ENCODE measurements around the gene CHD3.

Gene CHD3

DNA sequence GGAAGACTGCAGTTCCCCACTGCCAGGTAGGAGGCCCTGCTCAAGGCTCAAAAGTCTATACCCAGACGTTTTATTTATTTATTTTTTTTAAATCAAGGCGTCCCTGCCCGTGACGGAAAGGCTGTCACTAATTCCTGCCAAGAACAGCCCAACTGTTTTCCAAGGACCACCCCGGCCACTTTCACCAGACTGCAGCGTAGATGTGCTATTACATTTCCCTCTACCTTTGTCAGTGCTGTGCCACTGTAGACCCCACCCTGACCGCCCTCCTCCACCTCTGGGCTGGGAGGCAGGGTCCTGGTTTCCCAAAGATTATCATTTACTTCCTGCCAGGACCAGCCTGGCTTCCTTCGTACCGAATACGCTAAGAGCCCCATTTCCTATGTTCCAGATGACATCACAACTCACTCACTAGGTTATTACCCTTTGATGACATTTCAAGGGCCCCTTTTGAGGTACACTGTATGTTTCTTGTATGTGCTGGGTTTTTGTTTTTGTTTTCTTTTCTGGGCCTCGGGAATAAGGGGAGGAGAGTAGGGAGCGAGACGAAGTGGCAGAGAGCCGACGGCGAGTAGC is 33.8 kb downstream of the CHD3 start:
- TF ChIP-seq YY1 (IDR thresholded peaks at IDR 0.05; ENCODE audit: insufficient read depth, insufficient read length) = no peak
- Histone ChIP-seq H3K9me3 (ENCODE audit: insufficient read depth, low read length) (no peaks in the 10 kb centered on the region), H3K4me1 (ENCODE audit: insufficient read depth, insufficient read length) (peaks cover 3% of the 10 kb centered on the region), H3K9ac (ENCODE audit: insufficient read length, low read depth) (no peak overlapping the region), H3K27me3 (ENCODE audit: insufficient read depth, insufficient read length) (no peaks in the 10 kb centered on the region), H3K4me3 (ENCODE audit: insufficient read length, low read depth) (no peak overlapping the region), H3K36me3 (ENCODE audit: insufficient read depth, insufficient read length, low read length) (no peaks in the 10 kb centered on the region)
- DNase-seq (ENCODE audit: low read depth, low spot score) = no peak

DNA sequence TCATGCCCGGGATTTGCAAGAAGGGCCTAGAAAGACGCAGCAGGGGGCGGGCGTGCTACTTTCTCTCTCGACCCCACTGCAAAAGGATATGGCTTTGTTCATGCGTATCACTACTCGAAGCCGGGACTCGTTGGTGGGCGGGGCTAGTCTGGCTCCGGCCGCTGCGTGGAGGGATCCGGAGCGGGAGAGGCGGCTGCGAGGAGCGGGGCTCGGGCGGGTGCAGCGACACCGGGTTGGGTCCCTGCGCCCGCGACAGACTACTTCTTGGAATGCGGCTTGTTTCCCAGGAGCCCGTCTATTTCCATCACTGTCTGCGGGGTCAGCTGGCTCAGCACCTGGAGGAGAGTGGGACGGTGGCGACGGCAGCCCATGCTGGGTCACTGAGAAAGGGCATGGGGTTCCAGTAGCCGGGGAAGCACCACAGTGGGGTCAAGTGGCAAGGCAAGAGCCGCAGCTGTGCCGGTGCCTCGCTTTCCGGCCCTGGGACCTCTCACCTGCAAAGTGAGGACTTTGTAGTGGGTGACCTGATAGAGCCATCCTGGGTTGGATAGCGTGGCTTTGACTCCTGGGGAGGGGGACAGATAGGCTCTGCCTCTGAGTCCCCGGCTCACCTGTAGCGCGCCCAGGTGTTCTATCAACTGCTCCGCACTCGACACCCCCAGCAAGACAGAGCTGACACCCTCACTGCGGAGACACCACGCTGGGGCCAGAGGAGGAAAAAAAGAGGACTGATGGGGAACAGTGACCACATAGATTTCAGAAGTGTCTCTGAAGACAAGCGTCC is 34.4 kb downstream of the CHD3 start:
- H3K36me3 ChIP-seq (ENCODE audit: insufficient read depth, insufficient read length, low read length) = no peaks in the 10 kb centered on the region
- H3K9me3 ChIP-seq (ENCODE audit: insufficient read depth, low read length) = no peaks in the 10 kb centered on the region
- no peak overlapping the region for H3K4me3 ChIP-seq (ENCODE audit: insufficient read length, low read depth)
- no peak overlapping the region for H3K9ac ChIP-seq (ENCODE audit: insufficient read length, low read depth)
- no peak for DNase-seq (ENCODE audit: low read depth, low spot score)
- peaks cover 3% of the 10 kb centered on the region for H3K4me1 ChIP-seq (ENCODE audit: insufficient read depth, insufficient read length)
- peaks cover 2% of the 10 kb centered on the region for H3K27me3 ChIP-seq (ENCODE audit: insufficient read depth, insufficient read length)
- TF ChIP-seq YY1 (IDR thresholded peaks at IDR 0.05; ENCODE audit: insufficient read depth, insufficient read length) (no peak), ZNF274 (IDR thresholded peaks at IDR 0.05; ENCODE audit: low read depth, low read length) (no peak), SUZ12 (IDR thresholded peaks at IDR 0.05; ENCODE audit: extremely low read depth, insufficient read depth, insufficient read length) (no peak)

DNA sequence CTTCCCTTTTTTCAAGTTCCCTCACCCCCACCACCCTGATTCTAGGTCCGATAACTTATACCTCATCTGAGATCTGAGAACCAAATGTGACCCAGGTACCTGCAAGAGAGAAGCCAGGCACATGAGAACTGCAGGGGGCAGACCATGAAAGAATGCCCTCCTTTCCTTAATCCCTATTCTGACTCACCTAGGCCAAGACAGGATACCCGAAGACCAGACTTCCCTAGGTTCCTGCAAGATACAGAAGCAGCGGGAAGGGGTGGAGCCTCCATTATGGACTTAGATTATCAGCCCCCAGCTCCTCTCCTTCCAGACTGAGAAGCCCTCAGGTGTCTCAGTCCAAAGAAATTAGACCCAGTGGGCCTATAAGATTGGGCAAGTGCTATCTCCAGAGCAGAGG is 39.0 kb downstream of the CHD3 start:
- peaks cover 3% of the 10 kb centered on the region for H3K4me1 ChIP-seq (ENCODE audit: insufficient read depth, insufficient read length)
- H3K4me3 ChIP-seq (ENCODE audit: insufficient read length, low read depth) = no peak overlapping the region
- peaks cover 13% of the 10 kb centered on the region for H3K27me3 ChIP-seq (ENCODE audit: insufficient read depth, insufficient read length)
- peaks cover 3% of the 10 kb centered on the region for H3K36me3 ChIP-seq (ENCODE audit: insufficient read depth, insufficient read length, low read length)
- H3K9me3 ChIP-seq (ENCODE audit: insufficient read depth, low read length) = no peaks in the 10 kb centered on the region
- no peak overlapping the region for H3K9ac ChIP-seq (ENCODE audit: insufficient read length, low read depth)
- no peak for DNase-seq (ENCODE audit: low read depth, low spot score)
- TF ChIP-seq ZNF274 (IDR thresholded peaks at IDR 0.05; ENCODE audit: low read depth, low read length) = no peak
- no peak for TF ChIP-seq SUZ12 (IDR thresholded peaks at IDR 0.05; ENCODE audit: extremely low read depth, insufficient read depth, insufficient read length)
- TF ChIP-seq YY1 (IDR thresholded peaks at IDR 0.05; ENCODE audit: insufficient read depth, insufficient read length) = no peak

DNA sequence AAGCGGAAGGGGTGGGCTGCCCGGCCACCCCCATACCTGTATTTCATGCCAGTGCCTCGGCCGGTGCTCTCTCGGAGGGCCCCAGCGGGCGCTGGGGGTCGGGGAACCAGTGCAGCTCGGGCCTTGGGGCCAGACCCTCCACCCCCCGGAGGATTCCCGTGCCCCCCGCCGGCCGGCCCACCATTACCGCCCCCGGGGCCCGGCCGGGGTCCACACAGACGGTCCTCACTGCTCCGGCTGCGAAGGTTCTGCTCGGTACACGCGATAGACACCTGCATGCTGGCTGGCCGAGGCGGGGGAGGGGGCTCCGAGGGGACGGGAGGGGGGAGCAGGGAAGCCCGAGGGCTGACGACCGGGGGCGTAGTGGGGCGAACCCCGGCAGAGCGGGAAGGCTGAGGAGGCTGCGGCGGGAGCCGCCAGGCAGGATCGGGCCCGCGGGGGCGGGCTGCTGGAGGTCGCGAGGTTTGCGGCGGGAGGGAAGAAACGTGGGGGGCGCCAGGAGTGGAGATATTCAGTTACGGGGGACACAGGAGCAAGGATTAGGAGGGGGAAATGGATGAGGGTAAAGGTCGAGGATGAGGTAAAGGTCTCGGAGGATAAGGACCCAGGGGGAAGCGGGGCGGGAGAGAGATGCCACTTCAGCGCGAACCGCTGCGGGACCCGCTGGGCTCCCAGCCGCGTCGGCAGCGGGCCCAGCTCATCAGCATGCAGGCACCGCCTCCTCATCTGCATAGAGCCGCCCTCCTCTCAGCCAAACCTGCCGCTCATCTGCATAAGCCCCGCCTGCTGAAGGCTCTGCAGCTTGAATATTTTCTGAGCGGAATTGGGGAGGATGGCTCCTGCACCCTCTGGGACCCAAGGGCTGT is 40.8 kb downstream of the CHD3 start, which contains the start of gene KCNAB3:
Gene KCNAB3, minus strand, starts transcription at position 699 of the 866 bp plus-strand sequence. Its CDS starts 421 bp downstream, at position 278.
- Histone ChIP-seq H3K4me1 (ENCODE audit: insufficient read depth, insufficient read length) (peaks cover 6% of the 10 kb centered on the region), H3K36me3 (ENCODE audit: insufficient read depth, insufficient read length, low read length) (peaks cover 4% of the 10 kb centered on the region), H3K9ac (ENCODE audit: insufficient read length, low read depth) (peak within 1 kb of the TSS; percentile 68), H3K27me3 (ENCODE audit: insufficient read depth, insufficient read length) (peaks cover 13% of the 10 kb centered on the region), H3K4me3 (ENCODE audit: insufficient read length, low read depth) (peak within 1 kb of the TSS; percentile 40), H3K9me3 (ENCODE audit: insufficient read depth, low read length) (no peaks in the 10 kb centered on the region)
- DNase-seq (ENCODE audit: low read depth, low spot score) = no peak
- no peak for TF ChIP-seq ZNF274 (IDR thresholded peaks at IDR 0.05; ENCODE audit: low read depth, low read length)
- TF ChIP-seq SUZ12 (IDR thresholded peaks at IDR 0.05; ENCODE audit: extremely low read depth, insufficient read depth, insufficient read length) = no peak
- TF ChIP-seq YY1 (IDR thresholded peaks at IDR 0.05; ENCODE audit: insufficient read depth, insufficient read length) = no peak

DNA sequence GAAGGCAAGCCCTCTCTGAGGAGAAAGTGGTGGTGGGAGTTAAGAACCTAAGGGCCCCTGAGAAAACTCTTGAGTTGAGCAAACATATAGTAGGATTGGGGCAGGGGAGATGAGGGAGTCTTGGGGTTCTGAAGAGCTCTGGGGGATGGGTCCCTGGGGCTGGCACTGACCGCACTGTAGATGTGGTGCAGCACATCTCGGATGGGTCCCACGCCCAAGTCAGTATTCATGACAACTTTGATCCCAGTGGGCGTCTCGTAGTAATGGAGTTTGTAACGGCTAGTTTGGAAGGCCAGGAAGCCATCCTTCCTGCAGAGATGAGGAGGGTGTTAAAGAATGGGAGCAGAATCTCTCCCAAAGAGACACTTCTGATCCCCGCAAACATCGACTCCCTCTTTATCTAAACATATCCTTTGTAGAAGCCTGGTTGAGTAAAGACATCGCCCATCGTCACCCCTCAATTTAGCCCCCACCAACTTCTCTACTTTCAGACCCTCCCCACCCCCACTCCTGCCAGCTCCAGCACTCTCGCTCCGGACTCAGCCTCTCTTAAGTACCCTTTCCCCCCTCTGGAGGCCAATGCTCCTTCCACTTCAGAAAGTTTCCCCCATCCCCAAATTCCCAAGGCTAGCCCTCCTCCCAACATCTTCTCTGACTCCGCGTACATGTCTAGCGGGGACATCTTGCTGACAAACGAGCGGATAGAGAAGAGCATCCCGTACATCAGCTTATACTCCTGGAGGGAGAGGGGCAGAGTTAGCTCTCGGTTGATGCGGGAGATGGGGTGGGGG is 42.4 kb downstream of the CHD3 start:
- Histone ChIP-seq H3K27me3 (ENCODE audit: insufficient read depth, insufficient read length) (peaks cover 13% of the 10 kb centered on the region), H3K9me3 (ENCODE audit: insufficient read depth, low read length) (no peaks in the 10 kb centered on the region), H3K4me1 (ENCODE audit: insufficient read depth, insufficient read length) (peaks cover 6% of the 10 kb centered on the region)

DNA sequence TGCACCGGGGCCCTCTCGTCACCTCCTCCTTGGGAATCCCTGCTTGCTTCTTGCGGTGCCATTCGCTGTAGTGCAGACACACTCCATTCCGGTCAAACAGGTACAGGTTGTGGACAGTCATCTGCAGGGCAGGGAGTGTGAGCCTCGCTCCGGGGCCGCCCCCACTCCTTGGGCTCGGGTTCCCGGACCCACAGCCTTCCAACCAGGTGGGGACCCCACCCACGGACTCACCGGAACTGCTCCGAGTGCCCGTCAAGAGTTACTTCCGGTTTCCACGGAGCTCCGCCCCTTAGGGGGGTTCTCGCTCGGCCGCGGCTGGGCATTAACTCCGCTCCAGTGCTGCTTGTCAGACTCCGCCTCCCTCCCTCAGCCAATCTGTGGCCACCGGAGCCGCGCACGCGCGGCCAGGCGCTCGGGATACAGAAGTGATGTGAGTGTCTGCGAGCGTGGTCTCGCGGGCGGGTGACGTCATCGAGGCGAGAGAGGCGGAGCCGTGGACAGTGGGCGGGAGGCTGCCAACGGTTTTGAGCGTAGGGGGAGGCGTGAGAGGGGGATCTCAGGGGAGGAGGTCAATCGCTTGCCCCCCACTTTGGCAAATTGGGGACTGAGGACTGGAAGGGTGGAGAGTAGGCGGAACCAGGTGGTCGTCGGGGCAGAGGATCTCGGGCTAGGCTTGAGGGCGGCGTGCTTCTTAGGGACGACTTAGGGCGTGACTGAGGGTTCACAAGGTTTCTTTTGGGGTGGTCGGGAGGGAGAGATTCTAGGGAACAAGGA is 43.3 kb downstream of the CHD3 start, which contains the start of the genes CNTROB and TRAPPC1:
Gene CNTROB, plus strand, starts transcription at position 498 of the 774 bp plus-strand sequence. CDS start 874 bp downstream, outside the sequence.
Gene TRAPPC1, minus strand, starts transcription at position 238 of the 774 bp plus-strand sequence. Its CDS starts 117 bp downstream, at position 121.
- Histone ChIP-seq H3K9ac (ENCODE audit: insufficient read length, low read depth) (peak within 1 kb of the TSS; percentile 85), H3K9me3 (ENCODE audit: insufficient read depth, low read length) (no peaks in the 10 kb centered on the region), H3K36me3 (ENCODE audit: insufficient read depth, insufficient read length, low read length) (peaks cover 27% of the 10 kb centered on the region), H3K4me1 (ENCODE audit: insufficient read depth, insufficient read length) (peaks cover 3% of the 10 kb centered on the region), H3K27me3 (ENCODE audit: insufficient read depth, insufficient read length) (peaks cover 13% of the 10 kb centered on the region), H3K4me3 (ENCODE audit: insufficient read length, low read depth) (peak within 1 kb of the TSS; percentile 86)
- DNase-seq (ENCODE audit: low read depth, low spot score) = peak; percentile 91
- TF ChIP-seq SUZ12 (IDR thresholded peaks at IDR 0.05; ENCODE audit: extremely low read depth, insufficient read depth, insufficient read length) = no peak
- TF ChIP-seq YY1 (IDR thresholded peaks at IDR 0.05; ENCODE audit: insufficient read depth, insufficient read length) = no peak
- TF ChIP-seq ZNF274 (IDR thresholded peaks at IDR 0.05; ENCODE audit: low read depth, low read length) = no peak

More for the DNA sequence above, 42.4 kb downstream of the CHD3 start:
- H3K9ac ChIP-seq (ENCODE audit: insufficient read length, low read depth) = peak overlapping the region; percentile 85
- TF ChIP-seq YY1 (IDR thresholded peaks at IDR 0.05; ENCODE audit: insufficient read depth, insufficient read length) (no peak), SUZ12 (IDR thresholded peaks at IDR 0.05; ENCODE audit: extremely low read depth, insufficient read depth, insufficient read length) (no peak), ZNF274 (IDR thresholded peaks at IDR 0.05; ENCODE audit: low read depth, low read length) (no peak)
- H3K4me3 ChIP-seq (ENCODE audit: insufficient read length, low read depth) = peak overlapping the region; percentile 86
- no peak for DNase-seq (ENCODE audit: low read depth, low spot score)
- H3K36me3 ChIP-seq (ENCODE audit: insufficient read depth, insufficient read length, low read length) = peaks cover 18% of the 10 kb centered on the region

Measured in NT2/D1 (cell line).